ENCODE data around the gene S100A8.

DNA sequence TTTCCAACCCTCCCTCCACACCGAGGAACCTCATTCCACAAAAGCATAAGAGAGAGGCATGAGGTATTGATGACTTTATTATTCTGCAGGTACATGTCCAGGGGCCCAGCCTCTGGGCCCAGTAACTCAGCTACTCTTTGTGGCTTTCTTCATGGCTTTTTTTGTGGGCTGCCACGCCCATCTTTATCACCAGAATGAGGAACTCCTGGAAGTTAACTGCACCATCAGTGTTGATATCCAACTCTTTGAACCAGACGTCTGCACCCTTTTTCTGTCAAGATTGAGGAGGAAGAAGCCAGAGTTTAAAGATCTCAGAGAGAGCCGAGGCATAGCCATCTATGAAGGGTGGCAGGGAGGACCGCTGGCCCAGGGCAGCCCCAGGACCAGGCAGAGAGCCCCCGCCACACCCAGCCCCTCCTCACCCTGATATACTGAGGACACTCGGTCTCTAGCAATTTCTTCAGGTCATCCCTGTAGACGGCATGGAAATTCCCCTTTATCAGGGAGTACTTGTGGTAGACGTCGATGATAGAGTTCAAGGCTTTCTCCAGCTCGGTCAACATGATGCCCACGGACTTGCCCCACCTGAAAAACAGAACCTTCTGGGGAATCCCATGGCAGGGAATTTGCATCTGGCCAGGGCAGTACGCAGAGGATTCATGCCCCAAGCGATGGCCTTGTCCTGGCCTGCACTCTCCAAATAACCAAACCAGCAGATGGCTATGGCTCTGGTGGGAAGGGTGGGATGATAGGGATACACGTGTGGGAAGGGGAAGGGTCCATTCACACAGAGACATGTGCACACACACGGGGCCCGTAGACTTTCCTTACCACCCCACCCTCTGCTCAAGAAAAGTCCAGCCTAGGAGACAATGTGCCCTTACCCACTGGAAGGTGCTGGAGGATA, 647 bp downstream of the S100A8 start:
- TF ChIP-seq CTCF (IDR thresholded peaks at IDR 0.05): no peak
- TF ChIP-seq POLR2A (IDR thresholded peaks at IDR 0.05): no peak
- TF ChIP-seq POLR2AphosphoS5 (IDR thresholded peaks at IDR 0.05): no peak
- no peak for TF ChIP-seq EP300 (IDR thresholded peaks at IDR 0.05)

All from suprapubic skin (tissue), 4 donors.